GM12875 (cell line): ENCODE measurements around the gene FKTN.

ENCODE experiments used
- H3K4me3 ChIP-seq: one replicate; pipeline ENCODE4 v1.5.1; 2011; ENCODE audit warnings: low read depth, low read length, control low read depth
- TF ChIP-seq, protein P1 (sequence below): IDR thresholded peaks from 2 replicates; pipeline ENCODE4 v1.5.1; 2011; ENCODE audit warnings: low read depth, mild to moderate bottlenecking, control low read depth, inconsistent platforms, low read length, moderate library complexity, borderline replicate concordance; ENCODE audit not compliant: insufficient read depth

The FKTN gene

DNA sequence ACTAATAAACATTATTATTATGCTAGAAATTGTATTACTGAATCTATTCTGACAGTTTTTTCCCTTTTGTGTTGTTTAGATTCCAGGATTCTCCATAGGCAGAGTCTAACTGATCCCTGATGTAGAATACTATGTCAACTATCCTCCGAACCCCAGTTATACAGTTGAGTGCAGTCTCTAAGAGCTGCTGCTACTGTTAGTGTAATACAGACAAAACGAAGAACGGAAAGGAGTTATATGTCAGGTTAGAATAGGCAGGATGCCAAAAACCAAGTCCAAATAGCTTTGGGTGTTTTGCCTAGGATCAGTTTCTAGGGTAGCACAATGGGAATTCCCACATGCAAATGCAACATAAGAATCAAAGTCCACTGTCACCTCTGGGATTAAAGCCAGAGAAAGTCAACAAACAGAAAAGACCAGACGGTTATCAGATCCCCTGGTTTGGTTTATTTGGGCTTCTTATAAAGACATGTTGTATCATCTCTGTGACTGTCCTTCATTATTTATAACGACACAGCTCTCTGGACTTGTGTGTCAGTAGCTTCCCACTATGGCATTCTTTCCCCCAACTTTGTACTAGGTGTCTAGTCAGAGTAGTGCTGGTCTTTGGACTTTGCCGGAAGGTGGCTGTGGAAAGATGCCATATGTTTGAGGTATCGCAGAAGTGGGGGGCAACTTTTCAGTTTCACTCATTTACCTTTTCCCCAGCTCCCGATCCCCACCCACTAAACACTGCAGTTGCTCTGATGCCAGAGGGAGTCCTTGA lies 121.5 kb downstream of the FKTN start:
- TF ChIP-seq, protein P1, sequence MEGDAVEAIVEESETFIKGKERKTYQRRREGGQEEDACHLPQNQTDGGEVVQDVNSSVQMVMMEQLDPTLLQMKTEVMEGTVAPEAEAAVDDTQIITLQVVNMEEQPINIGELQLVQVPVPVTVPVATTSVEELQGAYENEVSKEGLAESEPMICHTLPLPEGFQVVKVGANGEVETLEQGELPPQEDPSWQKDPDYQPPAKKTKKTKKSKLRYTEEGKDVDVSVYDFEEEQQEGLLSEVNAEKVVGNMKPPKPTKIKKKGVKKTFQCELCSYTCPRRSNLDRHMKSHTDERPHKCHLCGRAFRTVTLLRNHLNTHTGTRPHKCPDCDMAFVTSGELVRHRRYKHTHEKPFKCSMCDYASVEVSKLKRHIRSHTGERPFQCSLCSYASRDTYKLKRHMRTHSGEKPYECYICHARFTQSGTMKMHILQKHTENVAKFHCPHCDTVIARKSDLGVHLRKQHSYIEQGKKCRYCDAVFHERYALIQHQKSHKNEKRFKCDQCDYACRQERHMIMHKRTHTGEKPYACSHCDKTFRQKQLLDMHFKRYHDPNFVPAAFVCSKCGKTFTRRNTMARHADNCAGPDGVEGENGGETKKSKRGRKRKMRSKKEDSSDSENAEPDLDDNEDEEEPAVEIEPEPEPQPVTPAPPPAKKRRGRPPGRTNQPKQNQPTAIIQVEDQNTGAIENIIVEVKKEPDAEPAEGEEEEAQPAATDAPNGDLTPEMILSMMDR = no peak
- no peak overlapping the region for H3K4me3 ChIP-seq

DNA sequence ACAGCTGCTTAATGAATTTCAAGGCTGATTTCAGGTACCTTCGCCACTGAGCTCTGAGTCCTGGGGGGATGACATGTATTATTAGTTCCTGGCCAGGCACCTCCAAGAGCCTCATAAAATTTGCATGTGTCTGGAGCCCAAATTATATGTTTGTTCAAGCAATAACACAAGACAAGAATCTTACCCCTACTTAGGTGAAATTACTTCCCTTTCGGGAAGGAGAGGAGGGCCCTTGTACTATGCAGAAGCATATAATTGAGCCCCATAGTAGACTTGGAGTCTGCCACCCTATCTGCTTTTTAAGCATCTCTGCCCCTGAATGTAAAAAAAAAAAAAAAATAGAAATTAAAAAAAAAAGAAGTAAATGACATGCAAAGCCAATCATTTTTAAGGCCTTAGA lies 123.4 kb downstream of the FKTN start:
- no peak overlapping the region for H3K4me3 ChIP-seq
- TF ChIP-seq, protein P1 = no peak

DNA sequence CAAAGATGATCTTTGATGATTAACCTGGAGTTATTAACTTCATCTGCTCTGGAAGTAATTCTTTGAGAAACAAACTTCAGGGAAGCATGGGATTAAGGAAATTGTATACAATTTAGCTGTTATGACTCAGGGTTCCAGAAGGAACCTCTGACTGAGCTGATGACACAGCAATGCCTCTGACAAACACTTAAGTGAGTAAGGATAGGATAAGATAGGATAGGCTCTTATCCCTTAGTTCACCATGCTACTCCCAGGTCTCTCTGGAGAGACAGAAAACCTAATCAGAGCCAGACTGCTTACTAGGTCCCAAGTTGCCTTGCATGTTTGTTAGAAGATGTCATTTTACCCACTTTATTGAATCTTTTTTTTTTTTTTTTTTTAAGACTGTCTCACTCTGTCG lies 123.8 kb downstream of the FKTN start:
- TF ChIP-seq, protein P1 = no peak
- H3K4me3 ChIP-seq = no peak overlapping the region

DNA sequence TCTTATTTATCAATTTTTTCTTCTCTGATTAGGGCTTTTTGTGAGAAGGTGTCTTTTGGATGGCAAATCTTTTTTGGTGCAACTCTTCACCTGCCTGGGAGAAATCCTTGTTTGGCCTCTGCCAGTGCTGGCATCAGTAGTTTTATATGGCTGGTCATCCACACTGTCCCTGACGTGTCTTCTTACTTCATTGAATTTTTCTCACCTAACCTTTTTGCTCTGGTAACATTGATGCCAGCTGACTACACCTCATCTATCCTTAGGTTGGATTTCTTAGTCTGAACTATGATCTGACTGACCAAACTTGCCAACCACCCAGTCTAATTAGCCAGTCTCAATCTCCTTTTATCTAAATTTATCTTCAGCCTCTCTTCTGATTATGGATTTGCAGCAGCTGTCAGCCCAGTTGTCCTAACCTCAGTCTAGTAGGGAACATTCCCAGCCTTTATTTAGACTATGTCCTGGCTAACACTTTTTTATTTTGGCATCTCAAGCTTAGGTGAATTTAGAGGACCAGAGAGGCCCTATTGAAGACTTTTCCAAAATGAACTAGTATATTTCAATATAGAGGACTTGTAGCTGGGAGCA lies 125.9 kb downstream of the FKTN start:
- H3K4me3 ChIP-seq = no peak overlapping the region
- TF ChIP-seq, protein P1 = no peak

DNA sequence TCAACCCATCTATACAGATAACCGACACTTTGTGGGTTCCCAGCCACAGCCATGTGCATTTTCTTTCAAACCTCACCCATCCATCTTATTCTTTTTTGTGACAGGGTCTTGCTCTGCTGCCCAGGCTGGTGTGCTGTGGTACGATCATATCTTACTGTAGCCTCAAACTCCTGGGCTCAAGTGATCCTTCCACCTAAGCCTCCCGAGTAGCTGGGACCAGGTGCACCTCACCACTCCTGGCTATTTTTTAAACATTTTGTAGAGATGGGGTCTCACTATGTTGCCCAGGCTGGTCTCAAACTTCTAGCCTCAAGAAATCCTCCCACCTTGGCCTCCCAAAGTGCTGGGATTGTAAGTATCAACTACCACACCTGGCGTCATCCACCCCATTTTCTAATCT lies 129.0 kb downstream of the FKTN start:
- TF ChIP-seq, protein P1 = no peak

More for the DNA sequence above, 129.0 kb downstream of the FKTN start:
- H3K4me3 ChIP-seq = no peak overlapping the region
